ENCODE data around the gene CTNNA1.

Gene CTNNA1

GRCh38 chr5:138929571-138929955, 176.3 kb downstream of the CTNNA1 start:
- Mint-ChIP-seq H3K4me3 (no peak overlapping the region), H3K4me1 (ENCODE audit: low read depth) (no peaks in the 10 kb centered on the region), H3K9me3 (no peaks in the 10 kb centered on the region), H3K27me3 (ENCODE audit: low read depth) (no peaks in the 10 kb centered on the region), H3K27ac (no peak overlapping the region), H3K36me3 (ENCODE audit: low read depth) (peaks cover 12% of the 10 kb centered on the region)

- H3K4me1 Mint-ChIP-seq (ENCODE audit: low read depth), result no peaks in the 10 kb centered on the region
- H3K4me3 Mint-ChIP-seq, result no peak overlapping the region
- H3K36me3 Mint-ChIP-seq (ENCODE audit: low read depth), result peaks cover 13% of the 10 kb centered on the region
- no peak overlapping the region for H3K27ac Mint-ChIP-seq
- no peaks in the 10 kb centered on the region for H3K9me3 Mint-ChIP-seq
- H3K27me3 Mint-ChIP-seq (ENCODE audit: low read depth), result no peaks in the 10 kb centered on the region
These were observed 177.3 kb downstream of the CTNNA1 start for GRCh38 chr5:138930371-138931097.

GRCh38 chr5:138932171-138932810, 179.1 kb downstream of the CTNNA1 start:
- H3K27ac Mint-ChIP-seq, result no peak overlapping the region

GRCh38 chr5:138933522-138934290, 180.5 kb downstream of the CTNNA1 start:
- Mint-ChIP-seq H3K4me1 (ENCODE audit: low read depth) (peaks cover 3% of the 10 kb centered on the region), H3K4me3 (no peak overlapping the region), H3K36me3 (ENCODE audit: low read depth) (peaks cover 13% of the 10 kb centered on the region), H3K27me3 (ENCODE audit: low read depth) (no peaks in the 10 kb centered on the region), H3K9me3 (no peaks in the 10 kb centered on the region), H3K27ac (no peak overlapping the region)

More at GRCh38 chr5:138932171-138932810, 179.1 kb downstream of the CTNNA1 start:
- Mint-ChIP-seq H3K36me3 (ENCODE audit: low read depth) (peaks cover 13% of the 10 kb centered on the region), H3K4me3 (no peak overlapping the region), H3K4me1 (ENCODE audit: low read depth) (no peaks in the 10 kb centered on the region), H3K27me3 (ENCODE audit: low read depth) (no peaks in the 10 kb centered on the region), H3K9me3 (no peaks in the 10 kb centered on the region)

GRCh38 chr5:138934971-138935370, 181.7 kb downstream of the CTNNA1 start:
- Mint-ChIP-seq H3K9me3 (no peaks in the 10 kb centered on the region), H3K27me3 (ENCODE audit: low read depth) (no peaks in the 10 kb centered on the region), H3K4me1 (ENCODE audit: low read depth) (peaks cover 9% of the 10 kb centered on the region), H3K27ac (no peak overlapping the region), H3K36me3 (ENCODE audit: low read depth) (peaks cover 13% of the 10 kb centered on the region), H3K4me3 (no peak overlapping the region)

- H3K4me1 Mint-ChIP-seq (ENCODE audit: low read depth), result peaks cover 9% of the 10 kb centered on the region
- H3K36me3 Mint-ChIP-seq (ENCODE audit: low read depth), result peaks cover 11% of the 10 kb centered on the region
- no peaks in the 10 kb centered on the region for H3K27me3 Mint-ChIP-seq (ENCODE audit: low read depth)
- no peak overlapping the region for H3K4me3 Mint-ChIP-seq
- no peaks in the 10 kb centered on the region for H3K9me3 Mint-ChIP-seq
- H3K27ac Mint-ChIP-seq, result no peak overlapping the region
These were observed 182.2 kb downstream of the CTNNA1 start for GRCh38 chr5:138935466-138935865.

- Mint-ChIP-seq H3K27ac (no peak overlapping the region), H3K36me3 (ENCODE audit: low read depth) (peaks cover 7% of the 10 kb centered on the region), H3K4me3 (no peak overlapping the region), H3K27me3 (ENCODE audit: low read depth) (no peaks in the 10 kb centered on the region), H3K4me1 (ENCODE audit: low read depth) (peaks cover 15% of the 10 kb centered on the region), H3K9me3 (no peaks in the 10 kb centered on the region)
These were observed 183.2 kb downstream of the CTNNA1 start for GRCh38 chr5:138936225-138936967.

GRCh38 chr5:138936968-138937345, 183.7 kb downstream of the CTNNA1 start:
- Mint-ChIP-seq H3K27ac (no peak overlapping the region), H3K4me3 (no peak overlapping the region), H3K36me3 (ENCODE audit: low read depth) (peaks cover 2% of the 10 kb centered on the region)

GRCh38 chr5:138937392-138938387, 184.5 kb downstream of the CTNNA1 start:
- peaks cover 15% of the 10 kb centered on the region for H3K4me1 Mint-ChIP-seq (ENCODE audit: low read depth)

More at GRCh38 chr5:138936968-138937345, 183.7 kb downstream of the CTNNA1 start:
- H3K9me3 Mint-ChIP-seq, result no peaks in the 10 kb centered on the region
- peaks cover 15% of the 10 kb centered on the region for H3K4me1 Mint-ChIP-seq (ENCODE audit: low read depth)
- H3K27me3 Mint-ChIP-seq (ENCODE audit: low read depth), result no peaks in the 10 kb centered on the region

GRCh38 chr5:138938526-138938925, 185.3 kb downstream of the CTNNA1 start:
- Mint-ChIP-seq H3K4me1 (ENCODE audit: low read depth) (peaks cover 15% of the 10 kb centered on the region), H3K4me3 (no peak overlapping the region), H3K9me3 (no peaks in the 10 kb centered on the region), H3K36me3 (ENCODE audit: low read depth) (peaks cover 1% of the 10 kb centered on the region), H3K27ac (no peak overlapping the region), H3K27me3 (ENCODE audit: low read depth) (no peaks in the 10 kb centered on the region)

More at GRCh38 chr5:138937392-138938387, 184.5 kb downstream of the CTNNA1 start:
- Mint-ChIP-seq H3K9me3 (no peaks in the 10 kb centered on the region), H3K27ac (no peak overlapping the region), H3K36me3 (ENCODE audit: low read depth) (peaks cover 1% of the 10 kb centered on the region), H3K27me3 (ENCODE audit: low read depth) (no peaks in the 10 kb centered on the region), H3K4me3 (no peak overlapping the region)

- Mint-ChIP-seq H3K27ac (no peak overlapping the region), H3K36me3 (ENCODE audit: low read depth) (no peaks in the 10 kb centered on the region), H3K27me3 (ENCODE audit: low read depth) (no peaks in the 10 kb centered on the region), H3K4me3 (no peak overlapping the region), H3K4me1 (ENCODE audit: low read depth) (peaks cover 15% of the 10 kb centered on the region), H3K9me3 (no peaks in the 10 kb centered on the region)
These were observed 188.8 kb downstream of the CTNNA1 start for GRCh38 chr5:138942066-138942465.

GRCh38 chr5:138942861-138943260, 189.6 kb downstream of the CTNNA1 start:
- Mint-ChIP-seq H3K9me3 (no peaks in the 10 kb centered on the region), H3K4me3 (no peak overlapping the region), H3K4me1 (ENCODE audit: low read depth) (peaks cover 15% of the 10 kb centered on the region), H3K27ac (no peak overlapping the region), H3K36me3 (ENCODE audit: low read depth) (no peaks in the 10 kb centered on the region), H3K27me3 (ENCODE audit: low read depth) (no peaks in the 10 kb centered on the region)

- Mint-ChIP-seq H3K9me3 (no peaks in the 10 kb centered on the region), H3K4me1 (ENCODE audit: low read depth) (peaks cover 13% of the 10 kb centered on the region), H3K4me3 (no peak overlapping the region), H3K36me3 (ENCODE audit: low read depth) (no peaks in the 10 kb centered on the region), H3K27ac (no peak overlapping the region), H3K27me3 (ENCODE audit: low read depth) (no peaks in the 10 kb centered on the region)
These were observed 190.5 kb downstream of the CTNNA1 start for GRCh38 chr5:138943599-138944173.

All from T-helper 1 cell treated with Interleukin-12 subunit alpha and Interleukin-12 subunit beta and Interleukin-4 antibody, amounts not matched to agents 30 μg/mL and 1 μg/mL, for 36 hours (primary cell).